DMS153 treated with DMSO at 0.1 percent for 48 hours (cell line): ENCODE measurements around the gene RBP2.

ENCODE experiments used
- DNase-seq: peaks from one replicate; lab custom pipeline; 2025; ENCODE audit not compliant: unreplicated experiment; lab: John Stamatoyannopoulos, UW

Gene RBP2

GRCh38 chr3:139481116-139481515 lies 4.8 kb upstream of the RBP2 start:
- DNase-seq, result no peak

- no peak for DNase-seq
Measured at GRCh38 chr3:139480585-139480984, 4.3 kb upstream of the RBP2 start.

GRCh38 chr3:139477710-139478640 lies 1.7 kb upstream of the RBP2 start:
- no peak for DNase-seq

GRCh38 chr3:139473155-139473771 lies 3.1 kb downstream of the RBP2 start:
- DNase-seq, result no peak

- no peak for DNase-seq
Measured at GRCh38 chr3:139472380-139473010, 3.8 kb downstream of the RBP2 start.

- no peak for DNase-seq
Measured at GRCh38 chr3:139470199-139470598, 6.1 kb downstream of the RBP2 start.

GRCh38 chr3:139468399-139468798 lies 7.9 kb downstream of the RBP2 start:
- no peak for DNase-seq

- DNase-seq, result no peak
Measured at GRCh38 chr3:139466360-139466759, 10.0 kb downstream of the RBP2 start.

GRCh38 chr3:139465636-139466035 lies 10.7 kb downstream of the RBP2 start:
- DNase-seq, result no peak

- DNase-seq, result no peak
Measured at GRCh38 chr3:139463466-139463865, 12.8 kb downstream of the RBP2 start.

GRCh38 chr3:139460529-139460928 lies 15.8 kb downstream of the RBP2 start:
- DNase-seq, result no peak

- DNase-seq, result no peak
Measured at GRCh38 chr3:139460076-139460475, 16.2 kb downstream of the RBP2 start.

- no peak for DNase-seq
Measured at GRCh38 chr3:139458348-139458747, 18.0 kb downstream of the RBP2 start.

- DNase-seq, result no peak
Measured at GRCh38 chr3:139457066-139457465, 19.2 kb downstream of the RBP2 start.

GRCh38 chr3:139456386-139456785 lies 19.9 kb downstream of the RBP2 start:
- no peak for DNase-seq

- DNase-seq, result no peak
Measured at GRCh38 chr3:139455855-139456254, 20.5 kb downstream of the RBP2 start.

- no peak for DNase-seq
Measured at GRCh38 chr3:139455206-139455605, 21.1 kb downstream of the RBP2 start.

GRCh38 chr3:139454346-139454745 lies 22.0 kb downstream of the RBP2 start:
- DNase-seq, result no peak

GRCh38 chr3:139450159-139450558 lies 26.2 kb downstream of the RBP2 start:
- no peak for DNase-seq

- DNase-seq, result no peak
Measured at GRCh38 chr3:139449566-139449965, 26.8 kb downstream of the RBP2 start.

- DNase-seq, result no peak
Measured at GRCh38 chr3:139448104-139448503, 28.2 kb downstream of the RBP2 start.

- DNase-seq, result no peak
Measured at GRCh38 chr3:139447486-139447885, 28.8 kb downstream of the RBP2 start.
